Mucosa of gallbladder (tissue), 1 donor: ENCODE measurements around the gene NUDT19. TPM values are rescaled to one million over a fixed set of nuclear protein-coding genes. Genes with fewer than 3 reads are reported as not detected.
"Not testable (repeated sequence)": the region's sequence is repeated elsewhere in the genome, so short reads cannot be mapped to it uniquely, and the experiment has no call there.

Experiments used
- DNase-seq: peaks from one replicate; pipeline ENCODE4 v3.0.0-alpha.2; 2020; ENCODE audit warnings: low spot score
- total RNA-seq: library from RNA; stranded (reverse); gene quantifications from one replicate; pipeline ENCODE4 v1.2.1, GENCODE V29; 2021
- donor health status: DM: no; HTN: no; CAD: no.

NUDT19 gene
- total RNA-seq, 1 donor from 2014 or later: 7.9 TPM

- DNase-seq: no peak
Measured at GRCh38 chr19:32708457-32708856, 16.8 kb downstream of the NUDT19 start.

GRCh38 chr19:32709032-32709431 lies 17.4 kb downstream of the NUDT19 start:
- no peak for DNase-seq

- DNase-seq: no peak
Measured at GRCh38 chr19:32711747-32712146, 20.1 kb downstream of the NUDT19 start.

- not testable (repeated sequence) for DNase-seq
Measured at GRCh38 chr19:32716203-32716602, 24.6 kb downstream of the NUDT19 start.

DNA sequence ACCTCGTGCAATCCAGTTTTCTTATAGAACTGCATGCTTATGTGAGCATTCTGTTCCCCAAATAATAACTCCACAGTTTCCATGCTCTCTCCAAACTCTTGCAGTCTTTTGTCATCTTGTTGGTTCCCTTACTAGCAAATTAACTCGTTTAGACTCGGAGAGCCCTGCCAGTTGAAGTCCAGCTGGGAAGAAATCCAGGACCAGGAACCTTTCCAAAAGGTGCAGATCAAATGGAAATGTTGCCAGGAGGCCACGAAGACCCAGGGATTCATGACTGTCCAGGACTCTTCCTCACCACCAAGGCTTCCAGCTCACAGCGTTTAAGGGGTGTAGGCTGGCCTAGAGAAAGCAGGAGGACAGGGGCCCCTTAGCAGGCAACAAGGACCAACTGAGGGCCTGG lies 25.9 kb downstream of the NUDT19 start:
- no peak for DNase-seq

- DNase-seq: no peak
Measured at GRCh38 chr19:32718286-32718685, 26.7 kb downstream of the NUDT19 start.

DNA sequence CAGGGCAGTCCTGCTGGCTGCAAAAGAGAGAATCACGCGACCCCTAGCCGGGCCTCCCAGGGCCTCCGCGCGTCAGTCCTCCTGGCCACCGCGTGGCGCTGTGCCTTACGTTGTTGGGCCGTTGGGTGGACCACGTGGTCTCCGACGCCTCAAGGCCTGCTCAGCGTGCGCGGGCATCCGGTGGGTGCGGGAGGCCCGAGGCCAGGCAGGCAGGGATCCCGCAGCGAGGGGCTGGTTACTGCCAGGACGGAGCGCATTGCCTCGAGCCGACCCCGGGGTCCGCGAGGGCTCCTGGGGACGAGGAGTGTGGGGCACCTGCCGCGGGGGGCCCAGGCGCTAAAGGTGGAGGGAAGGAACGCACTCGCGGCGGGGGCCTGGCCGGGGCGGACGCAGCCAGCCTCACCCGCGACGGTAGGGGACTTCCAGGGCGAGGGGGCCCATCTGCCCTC lies 28.0 kb downstream of the NUDT19 start, which contains the start of gene TDRD12:
Gene TDRD12, plus strand, starts transcription at position 157 of the 449 bp plus-strand sequence. CDS start 306 bp downstream, outside the sequence.
- DNase-seq: no peak

GRCh38 chr19:32720216-32720935 lies 28.8 kb downstream of the NUDT19 start:
- no peak for DNase-seq

DNA sequence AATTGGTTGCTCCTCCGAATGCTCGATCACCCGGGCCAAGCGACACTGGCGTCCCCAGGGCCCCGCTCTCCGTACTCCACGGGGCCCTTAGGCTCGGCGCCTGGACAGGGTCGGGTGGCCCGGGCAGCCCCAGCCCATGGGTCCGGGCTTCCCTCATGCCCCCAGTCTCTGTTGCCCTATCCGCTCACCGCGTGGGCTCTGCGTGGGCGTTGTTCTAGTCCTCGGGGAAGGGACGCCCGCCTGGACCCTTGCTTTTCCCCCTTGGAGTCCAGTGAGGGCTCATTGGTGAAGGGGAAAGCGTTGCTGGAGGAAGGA lies 29.3 kb downstream of the NUDT19 start:
- no peak for DNase-seq

DNA sequence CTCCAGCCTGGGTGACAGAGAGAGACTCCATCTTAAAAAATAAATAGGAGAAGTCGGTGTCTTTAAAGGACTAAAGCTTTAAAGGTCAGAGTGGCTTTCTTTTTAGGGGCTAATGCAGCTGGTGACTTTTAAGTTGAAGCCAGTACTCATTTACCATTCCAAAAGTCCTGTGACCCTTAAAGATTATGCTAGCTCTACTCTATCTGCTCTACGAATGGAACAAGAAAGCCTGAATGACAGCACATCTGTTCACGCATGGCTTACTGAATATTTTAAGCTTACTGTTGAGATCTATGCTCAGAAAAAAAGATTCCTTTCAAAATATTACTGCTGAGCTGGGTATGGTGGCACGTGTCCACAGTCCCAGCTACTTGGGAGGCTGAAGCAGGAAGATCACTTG lies 44.3 kb downstream of the NUDT19 start:
- DNase-seq: no peak

- DNase-seq: no peak
Measured at GRCh38 chr19:32743021-32743420, 51.4 kb downstream of the NUDT19 start.

DNA sequence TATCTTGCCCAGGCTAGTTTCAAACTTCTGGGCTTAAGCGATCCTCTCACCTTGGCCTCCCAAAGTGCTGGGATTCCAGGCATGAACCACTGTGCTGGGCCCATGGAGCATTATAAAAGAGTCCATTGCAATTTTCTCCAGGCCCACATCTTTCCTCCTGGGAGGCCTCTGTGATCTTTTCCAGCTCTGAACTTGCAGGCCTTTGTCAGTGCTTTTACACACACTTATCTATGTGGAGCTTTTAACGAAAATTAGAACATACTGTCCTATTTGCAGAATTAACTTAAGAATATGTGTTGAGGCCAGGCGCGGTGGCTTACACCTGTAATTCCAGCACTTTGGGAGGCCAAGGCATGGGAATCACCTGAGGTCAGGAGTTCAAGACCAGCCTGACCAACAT lies 51.8 kb downstream of the NUDT19 start:
- DNase-seq: no peak

- no peak for DNase-seq
Measured at GRCh38 chr19:32744555-32745325, 53.1 kb downstream of the NUDT19 start.

DNA sequence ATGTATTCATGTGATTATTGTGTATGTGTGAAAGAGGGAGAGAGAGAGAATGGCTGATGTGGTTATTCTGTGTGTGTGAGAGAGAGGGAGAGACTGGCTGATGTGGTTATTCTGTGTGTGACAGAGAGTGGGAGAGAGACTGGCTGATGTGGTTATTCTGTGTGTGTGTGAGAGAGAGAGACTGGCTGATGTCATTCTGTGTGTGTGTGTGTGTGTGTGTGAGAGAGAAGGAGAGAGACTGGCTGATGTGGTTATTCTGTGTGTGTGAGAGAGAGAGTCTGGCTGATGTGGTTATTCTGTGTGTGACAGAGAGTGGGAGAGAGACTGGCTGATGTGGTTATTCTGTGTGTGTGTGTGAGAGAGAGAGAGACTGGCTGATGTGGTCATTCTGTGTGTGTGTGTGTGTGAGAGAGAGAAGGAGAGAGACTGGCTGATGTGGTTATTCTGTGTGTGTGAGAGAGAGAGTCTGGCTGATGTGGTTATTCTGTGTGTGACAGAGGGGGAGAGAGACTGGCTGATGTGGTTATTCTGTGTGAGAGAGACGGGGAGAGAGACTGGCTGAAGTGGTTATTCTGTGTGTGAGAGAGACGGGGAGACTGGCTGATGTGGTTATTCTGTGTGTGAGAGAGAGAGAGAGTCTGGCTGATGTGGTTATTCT lies 54.1 kb downstream of the NUDT19 start:
- DNase-seq: not testable (repeated sequence)

DNA sequence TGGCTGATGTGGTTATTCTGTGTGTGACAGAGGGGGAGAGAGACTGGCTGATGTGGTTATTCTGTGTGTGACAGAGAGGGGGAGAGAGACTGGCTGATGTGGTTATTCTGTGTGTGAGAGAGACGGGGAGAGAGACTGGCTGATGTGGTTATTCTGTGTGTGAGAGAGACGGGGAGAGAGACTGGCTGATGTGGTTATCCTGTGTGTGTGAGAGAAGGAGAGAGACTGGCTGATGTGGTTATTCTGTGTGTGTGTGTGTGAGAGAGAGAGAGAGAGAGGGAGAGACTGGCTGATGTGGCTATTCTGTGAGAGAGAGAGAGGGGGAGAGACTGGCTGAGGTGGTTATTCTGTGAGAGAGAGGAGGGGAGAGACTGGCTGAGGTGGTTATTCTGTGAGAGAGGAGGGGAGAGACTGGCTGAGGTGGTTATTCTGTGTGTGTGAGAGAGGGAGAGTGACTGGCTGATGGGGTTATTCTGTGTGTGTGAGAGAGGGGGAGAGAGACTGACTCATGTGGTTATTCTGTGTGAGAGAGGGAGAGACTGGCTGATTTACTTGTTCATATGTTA lies 55.1 kb downstream of the NUDT19 start:
- DNase-seq: not testable (repeated sequence)

GRCh38 chr19:32748497-32748896 lies 56.9 kb downstream of the NUDT19 start:
- DNase-seq: no peak

GRCh38 chr19:32748948-32749347 lies 57.3 kb downstream of the NUDT19 start:
- no peak for DNase-seq

DNA sequence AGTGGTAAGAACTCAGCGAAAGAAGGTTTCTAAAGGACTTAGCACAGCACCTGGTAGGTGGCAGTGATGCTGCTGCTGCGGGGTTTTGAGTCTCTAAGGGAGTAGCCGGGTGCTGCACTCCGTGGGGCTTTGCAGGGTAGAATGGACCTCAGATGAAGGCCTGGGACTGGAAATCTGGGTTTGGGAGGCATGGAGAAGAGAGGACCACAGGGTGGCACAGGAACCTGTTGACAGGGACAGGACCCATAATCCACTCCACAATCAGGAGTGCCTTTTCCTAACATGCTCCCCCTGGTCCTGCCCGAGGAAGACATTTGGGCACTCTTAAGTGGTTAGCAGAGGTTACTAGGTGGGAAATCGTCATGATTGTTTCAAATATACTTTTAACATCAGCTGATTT lies 57.7 kb downstream of the NUDT19 start:
- no peak for DNase-seq

DNA sequence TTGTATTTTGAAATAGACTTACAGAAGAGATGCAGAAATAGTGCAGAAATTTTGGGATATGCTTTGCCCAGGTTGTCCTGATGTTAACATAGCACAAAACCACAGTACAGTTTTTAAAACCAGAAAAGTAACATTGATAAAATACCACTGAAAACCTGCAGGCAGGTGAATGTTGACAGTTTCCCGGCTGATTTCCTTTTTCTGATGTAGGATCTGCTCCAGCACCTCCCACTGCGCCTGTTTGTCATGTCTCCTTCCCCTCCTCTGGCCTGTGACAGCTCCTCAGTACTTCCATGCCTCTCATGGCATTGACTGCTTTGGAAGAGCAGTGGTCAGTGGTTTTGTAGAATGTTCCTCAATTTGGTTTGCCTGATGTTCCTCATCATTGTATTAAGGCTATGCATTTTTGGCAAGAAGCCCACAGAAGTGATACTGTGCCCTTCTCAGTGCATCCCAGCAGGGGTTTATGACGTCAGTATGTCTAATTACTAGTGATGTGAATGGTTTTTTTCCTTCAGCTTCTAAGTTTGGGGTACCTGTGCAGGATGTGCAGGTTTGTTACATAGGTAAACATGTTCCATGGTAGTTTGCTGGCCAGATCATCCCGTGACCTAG lies 58.9 kb downstream of the NUDT19 start:
- no peak for DNase-seq

- no peak for DNase-seq
Measured at GRCh38 chr19:32751066-32751465, 59.4 kb downstream of the NUDT19 start.

- DNase-seq: no peak
Measured at GRCh38 chr19:32757189-32757588, 65.6 kb downstream of the NUDT19 start.
